AG04450 (cell line): ENCODE results near the gene GMPPA. TPM values are rescaled to one million over a fixed set of nuclear protein-coding genes. Genes with fewer than 3 reads are reported as not detected.

Experiments used
- CTCF ChIA-PET: fragments of 300-600, 350-600 bp; formaldehyde crosslinking; extraction: SDS; loops from one replicate; lab custom pipeline; 2022; ENCODE audit warnings: antibody characterized with exemption, inconsistent platforms; lab: Charles Lee
- POLR2A ChIA-PET: fragments of 350-600 bp; formaldehyde crosslinking; extraction: SDS; loops from one replicate; lab custom pipeline; 2021; ENCODE audit warnings: antibody characterized with exemption, inconsistent platforms; lab: Yijun Ruan, JAX
- DNase-seq: peaks from one replicate; pipeline ENCODE4 v3.0.0-alpha.2; 2011; ENCODE audit warnings: low read depth, low spot score
- H3K27ac ChIP-seq: one replicate; pipeline ENCODE4 v1.5.1; 2012; ENCODE audit warnings: low read depth, low read length, control low read depth
- H3K27me3 ChIP-seq: one replicate; pipeline ENCODE4 v1.6.0; 2012; ENCODE audit warnings: low read length; ENCODE audit not compliant: control insufficient read depth, insufficient read depth
- H3K4me3 ChIP-seq: 2 replicates; pipeline ENCODE4 v1.5.1; 2011; ENCODE audit warnings: mild to moderate bottlenecking, low read depth, low read length, control low read depth
- H3K9me3 ChIP-seq: 2 replicates; pipeline ENCODE4 v1.5.1; 2012; ENCODE audit warnings: low read length; ENCODE audit not compliant: control insufficient read depth, insufficient read depth
- CTCF ChIP-seq: IDR thresholded peaks from 2 replicates; pipeline ENCODE4 v1.5.1; 2011; ENCODE audit warnings: low read depth, low read length, control low read depth, inconsistent platforms
- polyA plus RNA-seq: library from polyadenylated mRNA; depleted of rRNA; stranded (reverse); fragments of >200 nt; gene quantifications from 2 replicates; pipeline ENCODE4 v1.2.3, GENCODE V29; 2011

The GMPPA gene
- polyA plus RNA-seq, 1 experiment = 90.1 TPM

GRCh38 chr2:219531639-219532377 lies 33.1 kb downstream of the GMPPA start:
- ChIA-PET POLR2A (interaction anchor here (0.9 kb wide), 1 partner anchor 130 kb away, joined by 3 read pairs; no protein-coding TSS in a partner anchor), CTCF (interaction anchor here (0.6 to 9.9 kb wide), 10 partner anchors 9 to 237 kb away, joined by 3 to 270 read pairs (median 38); partner anchors contain the start of gene DNPEP)
- no peak for TF ChIP-seq CTCF
- peaks cover 42% of the 10 kb centered on the region for H3K27me3 ChIP-seq
- no peak overlapping the region for H3K27ac ChIP-seq
- no peak for DNase-seq
- no peaks in the 10 kb centered on the region; the same call in 1 of the 2 replicates for H3K9me3 ChIP-seq
- H3K4me3 ChIP-seq = no peak overlapping the region

GRCh38 chr2:219532378-219532649 lies 33.6 kb downstream of the GMPPA start:
- no peak for TF ChIP-seq CTCF
- peaks cover 37% of the 10 kb centered on the region for H3K27me3 ChIP-seq
- no peak overlapping the region for H3K27ac ChIP-seq
- CTCF ChIA-PET = interaction anchor here (3.2 to 9.9 kb wide), 3 partner anchors 9 to 129 kb away, joined by 43 to 270 read pairs (median 58); no protein-coding TSS in a partner anchor
- POLR2A ChIA-PET = interaction anchor here (0.9 kb wide), 1 partner anchor 130 kb away, joined by 3 read pairs; no protein-coding TSS in a partner anchor
- no peak for DNase-seq
- no peaks in the 10 kb centered on the region; the same call in 1 of the 2 replicates for H3K9me3 ChIP-seq
- no peak overlapping the region for H3K4me3 ChIP-seq

GRCh38 chr2:219533930-219534661 lies 35.4 kb downstream of the GMPPA start:
- Histone ChIP-seq H3K27ac (no peak overlapping the region), H3K27me3 (peaks cover 23% of the 10 kb centered on the region), H3K9me3 (no peaks in the 10 kb centered on the region; the same call in 1 of the 2 replicates), H3K4me3 (no peak overlapping the region)
- POLR2A ChIA-PET = interaction anchor here (0.5 to 0.6 kb wide), 2 partner anchors 35 to 322 kb away, joined by 3 read pairs; partner anchors contain the start of gene GMPPA
- no peak for DNase-seq
- CTCF ChIA-PET = interaction anchor here (0.6 to 2.2 kb wide), 4 partner anchors 58 to 142 kb away, joined by 3 to 8 read pairs (median 6); no protein-coding TSS in a partner anchor
- TF ChIP-seq CTCF = no peak

- peaks cover 13% of the 10 kb centered on the region for H3K27me3 ChIP-seq
- no peak overlapping the region for H3K4me3 ChIP-seq
- POLR2A ChIA-PET = interaction anchor here (0.6 kb wide), 1 partner anchor 37 kb away, joined by 4 read pairs; no protein-coding TSS in a partner anchor
- H3K9me3 ChIP-seq = no peaks in the 10 kb centered on the region; the same call in 1 of the 2 replicates
- no peak for TF ChIP-seq CTCF
- CTCF ChIA-PET = interaction anchor here (0.9 to 1.2 kb wide), 3 partner anchors 37 to 148 kb away, joined by 4 read pairs; no protein-coding TSS in a partner anchor
- DNase-seq = no peak
- H3K27ac ChIP-seq = no peak overlapping the region
Observed at GRCh38 chr2:219536425-219536824, 37.7 kb downstream of the GMPPA start.
